IMR-90 (cell line): ENCODE data around the gene DIP2A. TPM values are rescaled to one million over a fixed set of nuclear protein-coding genes. Genes with fewer than 3 reads are reported as not detected.
A peak's percentile ranks its signal among the peaks of the same experiment; 100 is the strongest.

Experiments used
- ATAC-seq: fragments of 200-7000 bp; cut with Tn5 transposase; 2 replicates; pipeline ENCODE4 v1.9.1; 2020; ENCODE audit warnings: low read depth, mild to moderate bottlenecking, moderate library complexity
- Bru-seq: library from RNA; stranded (reverse); fragments of 400-500 nt; gene quantifications from one replicate; lab custom pipeline; 2021; lab: Mats Ljungman, UMichigan
- BruChase-seq, 2 experiments: library from RNA; stranded (reverse); fragments of 400-500 nt; gene quantifications; one replicate each; lab custom pipeline; 2021; lab: Mats Ljungman, UMichigan
- BruUV-seq: library from RNA; stranded (reverse); fragments of 400-500 nt; replicated peaks from 2 replicates; lab custom pipeline; 2021; lab: Mats Ljungman, UMichigan
- CTCF ChIA-PET: fragments of 300-600 bp; formaldehyde crosslinking; extraction: SDS; loops from one replicate; lab custom pipeline; 2021; ENCODE audit warnings: antibody characterized with exemption; lab: Yijun Ruan, JAX
- POLR2A ChIA-PET: fragments of 300-600 bp; sonication (Branson Sonifier 250); formaldehyde crosslinking; loops from one replicate; lab custom pipeline; 2022; ENCODE audit warnings: antibody characterized with exemption; ENCODE audit not compliant: unreplicated experiment; lab: Charles Lee
- DNase-seq: peaks from one replicate; pipeline ENCODE4 v3.0.0; 2013
- H2AFZ ChIP-seq: replicated peaks from 2 replicates; pipeline ENCODE3; 2013; ENCODE audit warnings: low read length, mild to moderate bottlenecking; ENCODE audit not compliant: poor library complexity
- H2AK5ac ChIP-seq: 2 replicates; pipeline ENCODE4 v1.6.1; 2013; ENCODE audit warnings: low read depth, low read length, inconsistent platforms
- H2AK9ac ChIP-seq: replicated peaks from 2 replicates; pipeline ENCODE3; 2013; ENCODE audit warnings: mild to moderate bottlenecking, low read depth, low read length, moderate library complexity; ENCODE audit not compliant: poor library complexity
- H2BK120ac ChIP-seq: 2 replicates; pipeline ENCODE4 v1.6.1; 2013; ENCODE audit warnings: low read depth, low read length, inconsistent platforms
- H2BK15ac ChIP-seq: 3 replicates; pipeline ENCODE4 v1.6.1; 2013; ENCODE audit warnings: low read depth, low read length, inconsistent platforms
- H2BK20ac ChIP-seq: 2 replicates; pipeline ENCODE4 v1.6.1; 2013; ENCODE audit warnings: low read depth, mild to moderate bottlenecking, inconsistent platforms, low read length, moderate library complexity
- H2BK5ac ChIP-seq: 2 replicates; pipeline ENCODE4 v1.6.1; 2013; ENCODE audit warnings: mild to moderate bottlenecking, low read depth, low read length, inconsistent platforms; ENCODE audit not compliant: poor library complexity, severe bottlenecking
- H3K14ac ChIP-seq: replicated peaks from 2 replicates; pipeline ENCODE4 v1.6.1; 2013; ENCODE audit warnings: low read depth, low read length, inconsistent platforms
- H3K18ac ChIP-seq: 2 replicates; pipeline ENCODE4 v1.6.1; 2013; ENCODE audit warnings: low read depth, low read length, control low read depth
- H3K23ac ChIP-seq: 2 replicates; pipeline ENCODE4 v1.6.1; 2013; ENCODE audit warnings: low read depth, low read length, inconsistent platforms
- H3K27ac ChIP-seq: 2 replicates; pipeline ENCODE4 v1.5.1; 2013; ENCODE audit warnings: mild to moderate bottlenecking, control low read depth, low read length; ENCODE audit not compliant: insufficient read depth
- H3K27me3 ChIP-seq: 2 replicates; pipeline ENCODE4 v1.6.1; 2013; ENCODE audit warnings: low read length; ENCODE audit not compliant: control insufficient read depth, insufficient read depth
- H3K36me3 ChIP-seq: 2 replicates; pipeline ENCODE4 v1.6.1; 2013; ENCODE audit warnings: low read length, mixed read lengths; ENCODE audit not compliant: control insufficient read depth, insufficient read depth
- H3K4ac ChIP-seq: 2 replicates; pipeline ENCODE4 v1.6.1; 2013; ENCODE audit warnings: low read depth, low read length, inconsistent platforms
- H3K4me1 ChIP-seq: 2 replicates; pipeline ENCODE4 v1.6.1; 2013; ENCODE audit warnings: low read length, mixed read lengths; ENCODE audit not compliant: control insufficient read depth, insufficient read depth
- H3K4me2 ChIP-seq: 2 replicates; pipeline ENCODE4 v1.6.1; 2013; ENCODE audit warnings: low read depth, mild to moderate bottlenecking, control low read depth, low read length, moderate library complexity
- H3K4me3 ChIP-seq: 2 replicates; pipeline ENCODE4 v1.5.1; 2013; ENCODE audit warnings: low read depth, mild to moderate bottlenecking, control low read depth, low read length, moderate library complexity; ENCODE audit not compliant: insufficient read depth
- H3K56ac ChIP-seq: 2 replicates; pipeline ENCODE4 v1.6.1; 2013; ENCODE audit warnings: low read length, inconsistent platforms; ENCODE audit not compliant: insufficient read depth; ENCODE audit errors: extremely low read depth
- H3K79me1 ChIP-seq, 2 experiments: 2 replicates each; pipeline ENCODE4 v1.6.1; 2013; ENCODE audit warnings: low read length in 2 of 2, inconsistent platforms in 1 of 2, low read depth in 1 of 2
- H3K9ac ChIP-seq: 2 replicates; pipeline ENCODE4 v1.6.1; 2013; ENCODE audit warnings: low read depth, low read length, control low read depth
- H3K9me1 ChIP-seq: 2 replicates; pipeline ENCODE4 v1.6.1; 2013; ENCODE audit warnings: low read length, inconsistent platforms; ENCODE audit not compliant: insufficient read depth
- H3K9me3 ChIP-seq: 2 replicates; pipeline ENCODE4 v1.6.1; 2013; ENCODE audit warnings: low read length; ENCODE audit not compliant: control insufficient read depth, insufficient read depth
- H4K20me1 ChIP-seq: 2 replicates; pipeline ENCODE4 v1.6.1; 2013; ENCODE audit warnings: low read length, inconsistent platforms; ENCODE audit not compliant: insufficient read depth
- H4K5ac ChIP-seq: 2 replicates; pipeline ENCODE4 v1.6.1; 2013; ENCODE audit warnings: mild to moderate bottlenecking, low read depth, low read length, control low read depth
- H4K8ac ChIP-seq, 2 experiments: 2 replicates each; pipeline ENCODE4 v1.6.1; 2013; ENCODE audit warnings: low read depth in 2 of 2, low read length in 2 of 2, control low read depth in 1 of 2, inconsistent platforms in 1 of 2
- H4K91ac ChIP-seq: 2 replicates; pipeline ENCODE4 v1.6.1; 2013; ENCODE audit warnings: low read depth, low read length, inconsistent platforms; ENCODE audit not compliant: insufficient read depth
- BHLHE40 ChIP-seq: fragments of 150-350 bp; IDR thresholded peaks from 2 replicates; pipeline ENCODE4 v1.6.1; 2016; ENCODE audit warnings: mild to moderate bottlenecking, low read depth, low read length
- CEBPB ChIP-seq: IDR thresholded peaks from 2 replicates; pipeline ENCODE4 v1.6.1; 2012; ENCODE audit warnings: low read depth, low read length, improper control_type of control experiment
- CTCF ChIP-seq: conservative IDR thresholded peaks from 2 replicates; pipeline ENCODE4 v1.5.1; 2012; ENCODE audit warnings: mild to moderate bottlenecking, low read depth, low read length, improper control_type of control experiment
- FOS ChIP-seq: fragments of 150-350 bp; IDR thresholded peaks from 2 replicates; pipeline ENCODE4 v1.6.1; 2016; ENCODE audit warnings: low read depth, low read length
- MAZ ChIP-seq: IDR thresholded peaks from 2 replicates; pipeline ENCODE4 v1.6.1; 2012; ENCODE audit warnings: low read depth, mild to moderate bottlenecking, low read length, improper control_type of control experiment, moderate library complexity, borderline replicate concordance
- MXI1 ChIP-seq: IDR thresholded peaks from 2 replicates; pipeline ENCODE4 v1.6.1; 2012; ENCODE audit warnings: low read depth, mild to moderate bottlenecking, low read length, moderate library complexity, borderline replicate concordance
- POLR2A ChIP-seq: IDR thresholded peaks from 2 replicates; pipeline ENCODE4 v1.6.1; 2012; ENCODE audit warnings: mild to moderate bottlenecking, low read depth, low read length
- RAD21 ChIP-seq: IDR thresholded peaks from 2 replicates; pipeline ENCODE4 v1.6.1; 2012; ENCODE audit warnings: low read length, improper control_type of control experiment
- RCOR1 ChIP-seq: IDR thresholded peaks from 2 replicates; pipeline ENCODE4 v1.6.1; 2012; ENCODE audit warnings: mild to moderate bottlenecking, low read length, improper control_type of control experiment; ENCODE audit not compliant: insufficient replicate concordance
- RFX5 ChIP-seq: IDR thresholded peaks from 2 replicates; pipeline ENCODE4 v1.8.0; 2012; ENCODE audit warnings: low read depth, mild to moderate bottlenecking, low read length, moderate library complexity
- SMC3 ChIP-seq: fragments of 150-350 bp; IDR thresholded peaks from 2 replicates; pipeline ENCODE4 v1.6.1; 2016; ENCODE audit warnings: low read depth, mild to moderate bottlenecking, antibody characterized with exemption, low read length, moderate library complexity
- WGBS, 2 experiments: methylation state at CpG; one replicate each; pipeline versions ENCODE4 v1.1.5 to v1.1.7; 2013; ENCODE audit warnings: missing lambda C conversion rate in 2 of 2; ENCODE audit not compliant: insufficient read length in 1 of 2; ENCODE audit errors: extremely low coverage in 2 of 2; 5-methylcytosine and 5-hydroxymethylcytosine counted together
- dilution Hi-C: fragments of 300-500 bp; cut with HindIII; formaldehyde crosslinking; loops from one replicate; pipeline ENCODE4 v1.14.3; 2018; ENCODE audit warnings: low sequenced_read_pairs; ENCODE audit not compliant: unreplicated experiment
- in situ Hi-C: fragments of 300-500 bp; cut with MboI; formaldehyde crosslinking; loops from 3 replicates; pipeline ENCODE4 v1.14.3; 2019; ENCODE audit warnings: low sequenced_read_pairs, inconsistent platforms, mixed read lengths
- intact Hi-C: fragments of 100-400 bp; cut with micrococcal nuclease; formaldehyde crosslinking; loops from 2 replicates; pipeline ENCODE4 v1.10.0; 2022
- long read RNA-seq: library from polyadenylated mRNA; unstranded; transcript quantifications from one replicate; pipeline ENCODE4 v2.0.0, GENCODE V29; 2021; ENCODE audit not compliant: unreplicated experiment
- polyA plus RNA-seq, 3 experiments: library from polyadenylated mRNA; depleted of rRNA; stranded (reverse); fragments of >200 nt; gene quantifications; 2 replicates each; pipeline ENCODE4 v1.2.3, GENCODE V29; 2012; ENCODE audit warnings: low replicate concordance in 1 of 3
- total RNA-seq: library from RNA; depleted of rRNA; stranded (reverse); fragments of >200 nt; gene quantifications from 2 replicates; pipeline ENCODE4 v1.2.3, GENCODE V29; 2012; rRNA removed
- TF ChIP-seq, protein P1 (sequence below): fragments of 150-350 bp; IDR thresholded peaks from 2 replicates; pipeline ENCODE4 v1.6.1; 2016; ENCODE audit warnings: low read depth, mild to moderate bottlenecking, low read length, moderate library complexity, borderline replicate concordance

DIP2A gene
- 17.9 and 19.4 TPM in 2 replicates for total RNA-seq
- polyA plus RNA-seq (2012; rRNA removed) = 22.7 and 24.3 TPM in 2 replicates
- polyA plus RNA-seq (2012; cell fraction: cytosol; rRNA removed) = 10.6 and 14.5 TPM in 2 replicates
- polyA plus RNA-seq (2012; cell fraction: nucleus; rRNA removed; ENCODE audit: low replicate concordance) = 83.5 and 90.7 TPM in 2 replicates
- percentile 75 among the genes with signal in this experiment for Bru-seq, nascent RNA
- BruChase-seq, experiment 1, labeled RNA remaining after a 6-hour chase = percentile 82 among the genes with signal in this experiment
- percentile 84 among the genes with signal in this experiment for BruChase-seq, experiment 2, labeled RNA remaining after a 2-hour chase
- long read RNA-seq, full-length matches to known transcripts = 5 of 35 reads
- long read RNA-seq, partial matches to known transcripts = 17 of 35 reads
- long read RNA-seq, other reads (novel, unspliced or antisense) = 13 of 35 reads

DNA sequence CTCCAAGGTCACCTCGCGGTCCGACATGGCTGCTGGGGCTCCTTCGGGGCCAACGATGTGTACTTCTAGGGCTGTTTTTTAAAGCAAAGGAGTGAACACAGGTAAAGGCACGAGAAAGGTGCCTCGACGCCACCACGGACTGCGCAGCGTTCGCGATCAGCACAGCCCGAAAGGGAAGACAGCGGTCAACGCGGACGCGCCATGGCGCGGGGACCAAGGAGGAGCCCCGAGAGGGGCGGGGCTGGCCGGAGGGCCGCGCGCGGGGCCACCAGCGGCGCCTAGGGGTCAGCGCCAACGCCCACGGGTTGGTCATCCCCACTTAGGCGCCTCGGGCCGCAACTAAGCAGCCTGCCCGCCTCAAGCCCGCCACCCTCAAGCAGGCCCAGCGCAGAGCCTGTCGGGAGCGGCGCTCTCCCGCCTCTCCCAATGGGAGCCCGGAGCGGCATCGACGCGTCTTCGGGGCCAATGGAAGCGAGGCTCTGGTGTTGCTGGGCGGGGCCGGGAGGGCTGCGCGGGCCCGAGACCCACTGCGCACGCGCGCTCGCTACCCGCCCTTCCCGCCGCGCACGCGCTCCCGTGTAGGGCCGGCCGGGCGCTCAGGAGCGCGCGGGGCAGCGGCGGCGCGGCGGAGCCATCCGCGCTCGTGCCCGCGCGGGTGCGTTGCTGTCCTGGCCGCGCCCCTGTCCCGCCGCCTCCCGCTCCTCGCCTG is at the start of gene DIP2A:
Gene DIP2A, plus strand, starts transcription at position 577 of the 709 bp plus-strand sequence. CDS start 241 bp downstream, outside the sequence.
- peaks cover 5% of the 10 kb centered on the region for H4K20me1 ChIP-seq
- intact Hi-C loops (no loop called here), in situ Hi-C loops (no loop called here), dilution Hi-C loops (no loop called here)
- peak within 1 kb of the TSS; percentile 95 for H2AK9ac ChIP-seq
- H2BK15ac ChIP-seq = peak within 1 kb of the TSS; percentile 27; the same call in 1 of the 3 replicates
- H2AFZ ChIP-seq = peak within 1 kb of the TSS; percentile 99
- H3K4me1 ChIP-seq = peaks cover 22% of the 10 kb centered on the region
- ATAC-seq = peak; percentile 95
- H2BK5ac ChIP-seq = peak within 1 kb of the TSS; percentile 88
- ChIA-PET CTCF (no interaction called here), POLR2A (no interaction called here)
- peaks cover 24 to 82% of the 10 kb centered on the region in 2 experiments for H3K79me1 ChIP-seq
- no peak for TF ChIP-seq CEBPB
- peak; percentile 75; the same call in 1 of the 2 replicates for TF ChIP-seq MAZ
- peak; percentile 74; the same call in 1 of the 2 replicates for TF ChIP-seq MXI1
- no peak for TF ChIP-seq FOS
- TF ChIP-seq CTCF = no peak
- no peak for TF ChIP-seq RCOR1
- TF ChIP-seq, protein P1, sequence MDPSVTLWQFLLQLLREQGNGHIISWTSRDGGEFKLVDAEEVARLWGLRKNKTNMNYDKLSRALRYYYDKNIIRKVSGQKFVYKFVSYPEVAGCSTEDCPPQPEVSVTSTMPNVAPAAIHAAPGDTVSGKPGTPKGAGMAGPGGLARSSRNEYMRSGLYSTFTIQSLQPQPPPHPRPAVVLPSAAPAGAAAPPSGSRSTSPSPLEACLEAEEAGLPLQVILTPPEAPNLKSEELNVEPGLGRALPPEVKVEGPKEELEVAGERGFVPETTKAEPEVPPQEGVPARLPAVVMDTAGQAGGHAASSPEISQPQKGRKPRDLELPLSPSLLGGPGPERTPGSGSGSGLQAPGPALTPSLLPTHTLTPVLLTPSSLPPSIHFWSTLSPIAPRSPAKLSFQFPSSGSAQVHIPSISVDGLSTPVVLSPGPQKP = no peak
- TF ChIP-seq RAD21 = no peak
- peak; percentile 22; the same call in 1 of the 2 replicates for TF ChIP-seq BHLHE40
- peak; percentile 95 for TF ChIP-seq RFX5
- peak; percentile 82 for TF ChIP-seq POLR2A
- TF ChIP-seq SMC3 = no peak
- peak within 1 kb of the TSS; percentile 79 for H3K14ac ChIP-seq
- no peaks in the 10 kb centered on the region for H3K27me3 ChIP-seq
- DNase-seq = peak; percentile 95
- peaks cover 1% of the 10 kb centered on the region for H3K36me3 ChIP-seq
- H3K9ac ChIP-seq = peak within 1 kb of the TSS; percentile 94
- 0 out of 2 replicates have a peak within 1 kb of the TSS, but pooled peaks have one; percentile 25 for H2BK120ac ChIP-seq
- H3K4ac ChIP-seq = peak within 1 kb of the TSS; percentile 94
- H4K8ac ChIP-seq = peak within 1 kb of the TSS; percentile 81 to 88
- WGBS, 2 experiments = 0% methylated on average over 25 of the region's 91 CpGs; no CpG with 5 or more reads in 1 of the 2 experiments
- peak within 1 kb of the TSS; percentile 100 for H3K4me2 ChIP-seq
- peak within 1 kb of the TSS; percentile 96 for H3K23ac ChIP-seq
- peak within 1 kb of the TSS; percentile 11 for H3K18ac ChIP-seq
- H3K56ac ChIP-seq = peak within 1 kb of the TSS; percentile 52; the same call in 1 of the 2 replicates
- BruUV-seq = no TSS peak
- H3K9me1 ChIP-seq = peaks cover 22% of the 10 kb centered on the region
- peak within 1 kb of the TSS; percentile 72 for H4K91ac ChIP-seq
- H3K27ac ChIP-seq = peak within 1 kb of the TSS; percentile 96
- peak within 1 kb of the TSS; percentile 74 for H4K5ac ChIP-seq
- H2BK20ac ChIP-seq = no peak within 1 kb of the TSS
- H2AK5ac ChIP-seq = peak within 1 kb of the TSS; percentile 22
- H3K4me3 ChIP-seq = peak within 1 kb of the TSS; percentile 100
- H3K9me3 ChIP-seq = no peaks in the 10 kb centered on the region
